WTC11 (cell line): Measurements from ENCODE around the gene SP3. TPM values are rescaled to one million over a fixed set of nuclear protein-coding genes. Genes with fewer than 3 reads are reported as not detected.

Experiments used
- ATAC-seq: fragments of 200-7000 bp; cut with Tn5 transposase; 2 replicates; pipeline ENCODE4 v1.10.0; 2021; ENCODE audit warnings: mild to moderate bottlenecking, moderate library complexity
- CTCF ChIA-PET: fragments of 300-600 bp; sonication (Branson Sonifier 250); formaldehyde crosslinking; loops from one replicate; lab custom pipeline; 2021; ENCODE audit warnings: antibody characterized with exemption; lab: Charles Lee
- POLR2A ChIA-PET: fragments of 350-600 bp; sonication (Branson Sonifier 250); formaldehyde crosslinking; loops from one replicate; lab custom pipeline; 2021; ENCODE audit warnings: antibody characterized with exemption; lab: Charles Lee
- DNase-seq: peaks from one replicate; pipeline ENCODE4 v3.0.0; 2021; ENCODE audit warnings: low spot score
- H3K27ac Mint-ChIP-seq: 2 replicates; pipeline ENCODE4 v1.8.0; 2021; ENCODE audit warnings: mixed read lengths
- H3K27me3 Mint-ChIP-seq: 2 replicates; pipeline ENCODE4 v1.8.0; 2021; ENCODE audit warnings: low read depth, mild to moderate bottlenecking, moderate library complexity, mixed read lengths
- H3K36me3 Mint-ChIP-seq: 2 replicates; pipeline ENCODE4 v1.8.0; 2021; ENCODE audit warnings: mixed read lengths
- H3K4me1 Mint-ChIP-seq: 2 replicates; pipeline ENCODE4 v1.8.0; 2022; ENCODE audit warnings: mixed read lengths
- H3K4me3 Mint-ChIP-seq: 2 replicates; pipeline ENCODE4 v1.8.0; 2021; ENCODE audit warnings: mild to moderate bottlenecking, moderate library complexity, mixed read lengths
- H3K9me3 Mint-ChIP-seq: 2 replicates; pipeline ENCODE4 v1.8.0; 2021; ENCODE audit warnings: mixed read lengths
- CREM ChIP-seq: sonication (generic); formaldehyde crosslinking; IDR thresholded peaks from 2 replicates; pipeline ENCODE4 v1.8.1; 2022; ENCODE audit warnings: mild to moderate bottlenecking, missing genetic modification reagents, moderate library complexity
- ETV6 ChIP-seq: sonication (generic); formaldehyde crosslinking; IDR thresholded peaks from 2 replicates; pipeline ENCODE4 v1.8.1; 2022; ENCODE audit warnings: mild to moderate bottlenecking, missing genetic modification reagents
- IRF2 ChIP-seq: sonication (generic); formaldehyde crosslinking; IDR thresholded peaks from 2 replicates; pipeline ENCODE4 v1.8.0; 2022; ENCODE audit warnings: low read depth, missing genetic modification reagents, borderline replicate concordance
- SP1 ChIP-seq: sonication (generic); formaldehyde crosslinking; conservative IDR thresholded peaks from 2 replicates; pipeline ENCODE4 v1.8.1; 2022; ENCODE audit warnings: missing genetic modification reagents
- ZNF121 ChIP-seq: sonication (generic); formaldehyde crosslinking; IDR thresholded peaks from 2 replicates; pipeline ENCODE4 v1.8.0; 2023; ENCODE audit warnings: missing genetic modification reagents
- total RNA-seq: library from RNA; stranded (reverse); gene quantifications from 3 replicates; pipeline ENCODE4 v1.2.3, GENCODE V29; 2021
- TF ChIP-seq, protein P1 (sequence below): sonication (generic); formaldehyde crosslinking; conservative IDR thresholded peaks from 2 replicates; pipeline ENCODE4 v1.8.1; 2022; ENCODE audit warnings: mild to moderate bottlenecking, missing genetic modification reagents
- TF ChIP-seq, protein P2 (sequence below): sonication (generic); formaldehyde crosslinking; conservative IDR thresholded peaks from 2 replicates; pipeline ENCODE4 v1.8.1; 2023; ENCODE audit warnings: mild to moderate bottlenecking, low read depth, missing genetic modification reagents, moderate library complexity
- TF ChIP-seq, protein P3 (sequence below): fragments of 250-450 bp; sonication (Bioruptor Pico); IDR thresholded peaks from 2 replicates; pipeline ENCODE4 v1.9.0; 2021; ENCODE audit warnings: mild to moderate bottlenecking
- TF ChIP-seq, protein P4 (sequence below): sonication (generic); formaldehyde crosslinking; IDR thresholded peaks from 2 replicates; pipeline ENCODE4 v1.8.0; 2022; ENCODE audit warnings: mild to moderate bottlenecking, missing genetic modification reagents
- TF ChIP-seq, protein P5 (sequence below): sonication (generic); formaldehyde crosslinking; IDR thresholded peaks from 2 replicates; pipeline ENCODE4 v1.8.0; 2023; ENCODE audit warnings: missing genetic modification reagents, mild to moderate bottlenecking, borderline replicate concordance
- TF ChIP-seq, protein P6 (sequence below): fragments of 200-600 bp; IDR thresholded peaks from 2 replicates; pipeline ENCODE4 v1.8.0; 2022; ENCODE audit warnings: antibody characterized with exemption
- TF ChIP-seq, protein P7 (sequence below): sonication (generic); formaldehyde crosslinking; IDR thresholded peaks from 2 replicates; pipeline ENCODE4 v1.8.1; 2022; ENCODE audit warnings: mild to moderate bottlenecking, missing genetic modification reagents, moderate library complexity, borderline replicate concordance

The SP3 gene
- total RNA-seq, 1 experiment from 2014 or later: 88.5 TPM

DNA sequence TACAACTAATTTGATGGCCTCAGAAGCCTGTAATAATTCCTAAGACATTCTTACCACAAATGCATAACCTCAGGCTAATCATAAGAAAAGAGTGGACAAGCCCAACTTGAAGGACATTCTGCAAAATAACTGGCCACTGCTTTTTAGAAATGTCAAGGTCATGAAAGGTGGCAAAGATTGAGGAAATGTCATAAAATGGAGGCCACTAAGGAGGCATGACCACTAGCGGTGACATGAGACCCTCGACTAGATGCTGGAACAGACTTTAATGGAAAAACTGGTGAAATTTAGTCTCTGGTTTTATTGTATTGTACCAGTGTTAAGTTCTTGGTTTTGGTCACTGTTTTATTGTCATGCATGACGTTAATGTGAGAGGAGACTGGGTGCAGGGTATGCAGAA is 78.6 kb downstream of the SP3 start:
- Mint-ChIP-seq H3K27ac (no peak overlapping the region), H3K4me3 (no peak overlapping the region), H3K36me3 (peaks cover 47% of the 10 kb centered on the region), H3K4me1 (no peaks in the 10 kb centered on the region), H3K27me3 (peaks cover 3% of the 10 kb centered on the region), H3K9me3 (peaks cover 66% of the 10 kb centered on the region)
- TF ChIP-seq ZNF121 (CRISPR knock-in tag) (no peak), ETV6 (CRISPR knock-in tag) (no peak), SP1 (CRISPR knock-in tag) (no peak), IRF2 (no peak), CREM (no peak)
- TF ChIP-seq, protein P1, sequence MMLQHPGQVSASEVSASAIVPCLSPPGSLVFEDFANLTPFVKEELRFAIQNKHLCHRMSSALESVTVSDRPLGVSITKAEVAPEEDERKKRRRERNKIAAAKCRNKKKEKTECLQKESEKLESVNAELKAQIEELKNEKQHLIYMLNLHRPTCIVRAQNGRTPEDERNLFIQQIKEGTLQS: no peak
- TF ChIP-seq, protein P2, sequence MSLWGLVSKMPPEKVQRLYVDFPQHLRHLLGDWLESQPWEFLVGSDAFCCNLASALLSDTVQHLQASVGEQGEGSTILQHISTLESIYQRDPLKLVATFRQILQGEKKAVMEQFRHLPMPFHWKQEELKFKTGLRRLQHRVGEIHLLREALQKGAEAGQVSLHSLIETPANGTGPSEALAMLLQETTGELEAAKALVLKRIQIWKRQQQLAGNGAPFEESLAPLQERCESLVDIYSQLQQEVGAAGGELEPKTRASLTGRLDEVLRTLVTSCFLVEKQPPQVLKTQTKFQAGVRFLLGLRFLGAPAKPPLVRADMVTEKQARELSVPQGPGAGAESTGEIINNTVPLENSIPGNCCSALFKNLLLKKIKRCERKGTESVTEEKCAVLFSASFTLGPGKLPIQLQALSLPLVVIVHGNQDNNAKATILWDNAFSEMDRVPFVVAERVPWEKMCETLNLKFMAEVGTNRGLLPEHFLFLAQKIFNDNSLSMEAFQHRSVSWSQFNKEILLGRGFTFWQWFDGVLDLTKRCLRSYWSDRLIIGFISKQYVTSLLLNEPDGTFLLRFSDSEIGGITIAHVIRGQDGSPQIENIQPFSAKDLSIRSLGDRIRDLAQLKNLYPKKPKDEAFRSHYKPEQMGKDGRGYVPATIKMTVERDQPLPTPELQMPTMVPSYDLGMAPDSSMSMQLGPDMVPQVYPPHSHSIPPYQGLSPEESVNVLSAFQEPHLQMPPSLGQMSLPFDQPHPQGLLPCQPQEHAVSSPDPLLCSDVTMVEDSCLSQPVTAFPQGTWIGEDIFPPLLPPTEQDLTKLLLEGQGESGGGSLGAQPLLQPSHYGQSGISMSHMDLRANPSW (CRISPR knock-in tag): no peak
- TF ChIP-seq, protein P3, sequence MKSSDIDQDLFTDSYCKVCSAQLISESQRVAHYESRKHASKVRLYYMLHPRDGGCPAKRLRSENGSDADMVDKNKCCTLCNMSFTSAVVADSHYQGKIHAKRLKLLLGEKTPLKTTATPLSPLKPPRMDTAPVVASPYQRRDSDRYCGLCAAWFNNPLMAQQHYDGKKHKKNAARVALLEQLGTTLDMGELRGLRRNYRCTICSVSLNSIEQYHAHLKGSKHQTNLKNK: no peak
- TF ChIP-seq, protein P4, sequence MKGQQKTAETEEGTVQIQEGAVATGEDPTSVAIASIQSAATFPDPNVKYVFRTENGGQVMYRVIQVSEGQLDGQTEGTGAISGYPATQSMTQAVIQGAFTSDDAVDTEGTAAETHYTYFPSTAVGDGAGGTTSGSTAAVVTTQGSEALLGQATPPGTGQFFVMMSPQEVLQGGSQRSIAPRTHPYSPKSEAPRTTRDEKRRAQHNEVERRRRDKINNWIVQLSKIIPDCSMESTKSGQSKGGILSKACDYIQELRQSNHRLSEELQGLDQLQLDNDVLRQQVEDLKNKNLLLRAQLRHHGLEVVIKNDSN (CRISPR knock-in tag): no peak
- TF ChIP-seq, protein P5, sequence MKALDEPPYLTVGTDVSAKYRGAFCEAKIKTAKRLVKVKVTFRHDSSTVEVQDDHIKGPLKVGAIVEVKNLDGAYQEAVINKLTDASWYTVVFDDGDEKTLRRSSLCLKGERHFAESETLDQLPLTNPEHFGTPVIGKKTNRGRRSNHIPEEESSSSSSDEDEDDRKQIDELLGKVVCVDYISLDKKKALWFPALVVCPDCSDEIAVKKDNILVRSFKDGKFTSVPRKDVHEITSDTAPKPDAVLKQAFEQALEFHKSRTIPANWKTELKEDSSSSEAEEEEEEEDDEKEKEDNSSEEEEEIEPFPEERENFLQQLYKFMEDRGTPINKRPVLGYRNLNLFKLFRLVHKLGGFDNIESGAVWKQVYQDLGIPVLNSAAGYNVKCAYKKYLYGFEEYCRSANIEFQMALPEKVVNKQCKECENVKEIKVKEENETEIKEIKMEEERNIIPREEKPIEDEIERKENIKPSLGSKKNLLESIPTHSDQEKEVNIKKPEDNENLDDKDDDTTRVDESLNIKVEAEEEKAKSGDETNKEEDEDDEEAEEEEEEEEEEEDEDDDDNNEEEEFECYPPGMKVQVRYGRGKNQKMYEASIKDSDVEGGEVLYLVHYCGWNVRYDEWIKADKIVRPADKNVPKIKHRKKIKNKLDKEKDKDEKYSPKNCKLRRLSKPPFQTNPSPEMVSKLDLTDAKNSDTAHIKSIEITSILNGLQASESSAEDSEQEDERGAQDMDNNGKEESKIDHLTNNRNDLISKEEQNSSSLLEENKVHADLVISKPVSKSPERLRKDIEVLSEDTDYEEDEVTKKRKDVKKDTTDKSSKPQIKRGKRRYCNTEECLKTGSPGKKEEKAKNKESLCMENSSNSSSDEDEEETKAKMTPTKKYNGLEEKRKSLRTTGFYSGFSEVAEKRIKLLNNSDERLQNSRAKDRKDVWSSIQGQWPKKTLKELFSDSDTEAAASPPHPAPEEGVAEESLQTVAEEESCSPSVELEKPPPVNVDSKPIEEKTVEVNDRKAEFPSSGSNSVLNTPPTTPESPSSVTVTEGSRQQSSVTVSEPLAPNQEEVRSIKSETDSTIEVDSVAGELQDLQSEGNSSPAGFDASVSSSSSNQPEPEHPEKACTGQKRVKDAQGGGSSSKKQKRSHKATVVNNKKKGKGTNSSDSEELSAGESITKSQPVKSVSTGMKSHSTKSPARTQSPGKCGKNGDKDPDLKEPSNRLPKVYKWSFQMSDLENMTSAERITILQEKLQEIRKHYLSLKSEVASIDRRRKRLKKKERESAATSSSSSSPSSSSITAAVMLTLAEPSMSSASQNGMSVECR: no peak
- ChIA-PET POLR2A (no interaction called here), CTCF (no interaction called here)
- ATAC-seq (no peak), DNase-seq (no peak)

DNA sequence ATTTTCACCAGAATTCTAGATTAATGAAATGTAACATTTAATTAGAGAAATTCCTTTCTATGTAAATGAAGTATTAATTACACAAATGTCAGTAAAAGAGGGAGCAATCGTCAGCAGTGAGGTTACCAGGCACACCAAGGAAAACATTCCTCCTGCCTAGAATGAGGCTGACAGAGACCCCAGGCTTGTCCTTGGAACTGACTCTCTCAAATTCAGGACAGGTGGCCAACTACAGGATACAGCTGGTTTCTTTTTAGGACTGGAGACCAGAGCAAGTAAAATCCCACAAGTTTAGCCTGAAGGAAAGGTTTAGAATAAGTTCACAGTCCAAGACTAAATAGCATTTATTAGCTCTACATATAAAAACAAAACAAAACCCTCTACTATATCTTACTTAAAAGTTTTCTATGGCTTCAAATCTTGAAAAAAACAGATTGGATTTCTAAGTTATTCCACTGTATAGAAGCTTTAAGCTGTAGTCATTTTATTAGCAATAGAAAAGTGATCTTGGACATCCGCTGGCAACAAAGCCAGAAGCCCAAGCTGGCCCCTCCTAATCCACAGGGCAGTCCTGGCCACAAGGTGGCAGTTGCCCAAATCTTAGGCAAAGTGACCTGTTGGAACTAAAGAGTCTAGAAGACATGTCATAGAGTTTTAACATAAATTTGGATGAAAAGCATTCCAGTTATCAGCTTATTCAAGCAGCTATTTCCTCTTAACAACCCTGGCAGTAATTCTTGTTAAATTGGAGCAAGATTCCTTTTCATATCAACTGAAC is 81.0 kb downstream of the SP3 start:
- ChIA-PET POLR2A (no interaction called here), CTCF (interaction anchor here (0.5 to 1.7 kb wide), 12 partner anchors 9 to 481 kb away, joined by 3 to 8 read pairs (median 4); no protein-coding TSS in a partner anchor)
- DNase-seq (peak; percentile 64), ATAC-seq (peak; percentile 78)
- H3K9me3 Mint-ChIP-seq: peaks cover 42% of the 10 kb centered on the region
- no peak overlapping the region for H3K4me3 Mint-ChIP-seq
- H3K36me3 Mint-ChIP-seq: peaks cover 30% of the 10 kb centered on the region
- H3K27me3 Mint-ChIP-seq: peaks cover 3% of the 10 kb centered on the region; the same call in 1 of the 2 replicates
- no peaks in the 10 kb centered on the region for H3K4me1 Mint-ChIP-seq
- TF ChIP-seq, protein P6, sequence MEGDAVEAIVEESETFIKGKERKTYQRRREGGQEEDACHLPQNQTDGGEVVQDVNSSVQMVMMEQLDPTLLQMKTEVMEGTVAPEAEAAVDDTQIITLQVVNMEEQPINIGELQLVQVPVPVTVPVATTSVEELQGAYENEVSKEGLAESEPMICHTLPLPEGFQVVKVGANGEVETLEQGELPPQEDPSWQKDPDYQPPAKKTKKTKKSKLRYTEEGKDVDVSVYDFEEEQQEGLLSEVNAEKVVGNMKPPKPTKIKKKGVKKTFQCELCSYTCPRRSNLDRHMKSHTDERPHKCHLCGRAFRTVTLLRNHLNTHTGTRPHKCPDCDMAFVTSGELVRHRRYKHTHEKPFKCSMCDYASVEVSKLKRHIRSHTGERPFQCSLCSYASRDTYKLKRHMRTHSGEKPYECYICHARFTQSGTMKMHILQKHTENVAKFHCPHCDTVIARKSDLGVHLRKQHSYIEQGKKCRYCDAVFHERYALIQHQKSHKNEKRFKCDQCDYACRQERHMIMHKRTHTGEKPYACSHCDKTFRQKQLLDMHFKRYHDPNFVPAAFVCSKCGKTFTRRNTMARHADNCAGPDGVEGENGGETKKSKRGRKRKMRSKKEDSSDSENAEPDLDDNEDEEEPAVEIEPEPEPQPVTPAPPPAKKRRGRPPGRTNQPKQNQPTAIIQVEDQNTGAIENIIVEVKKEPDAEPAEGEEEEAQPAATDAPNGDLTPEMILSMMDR: 0 out of 2 replicates have a peak, but pooled peaks have one; percentile 15
- TF ChIP-seq, protein P7, sequence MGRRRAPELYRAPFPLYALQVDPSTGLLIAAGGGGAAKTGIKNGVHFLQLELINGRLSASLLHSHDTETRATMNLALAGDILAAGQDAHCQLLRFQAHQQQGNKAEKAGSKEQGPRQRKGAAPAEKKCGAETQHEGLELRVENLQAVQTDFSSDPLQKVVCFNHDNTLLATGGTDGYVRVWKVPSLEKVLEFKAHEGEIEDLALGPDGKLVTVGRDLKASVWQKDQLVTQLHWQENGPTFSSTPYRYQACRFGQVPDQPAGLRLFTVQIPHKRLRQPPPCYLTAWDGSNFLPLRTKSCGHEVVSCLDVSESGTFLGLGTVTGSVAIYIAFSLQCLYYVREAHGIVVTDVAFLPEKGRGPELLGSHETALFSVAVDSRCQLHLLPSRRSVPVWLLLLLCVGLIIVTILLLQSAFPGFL (CRISPR knock-in tag): no peak
- no peak overlapping the region for H3K27ac Mint-ChIP-seq
